Kidney tubule cell (primary cell): Measurements from ENCODE around the gene FOXP1.
"Not testable (repeated sequence)": the region's sequence is repeated elsewhere in the genome, so short reads cannot be mapped to it uniquely, and the experiment has no call there.

Source experiments
- DNase-seq: peaks from one replicate; pipeline ENCODE4 v3.0.0-alpha.2; 2018; ENCODE audit warnings: low spot score

Gene FOXP1

DNA sequence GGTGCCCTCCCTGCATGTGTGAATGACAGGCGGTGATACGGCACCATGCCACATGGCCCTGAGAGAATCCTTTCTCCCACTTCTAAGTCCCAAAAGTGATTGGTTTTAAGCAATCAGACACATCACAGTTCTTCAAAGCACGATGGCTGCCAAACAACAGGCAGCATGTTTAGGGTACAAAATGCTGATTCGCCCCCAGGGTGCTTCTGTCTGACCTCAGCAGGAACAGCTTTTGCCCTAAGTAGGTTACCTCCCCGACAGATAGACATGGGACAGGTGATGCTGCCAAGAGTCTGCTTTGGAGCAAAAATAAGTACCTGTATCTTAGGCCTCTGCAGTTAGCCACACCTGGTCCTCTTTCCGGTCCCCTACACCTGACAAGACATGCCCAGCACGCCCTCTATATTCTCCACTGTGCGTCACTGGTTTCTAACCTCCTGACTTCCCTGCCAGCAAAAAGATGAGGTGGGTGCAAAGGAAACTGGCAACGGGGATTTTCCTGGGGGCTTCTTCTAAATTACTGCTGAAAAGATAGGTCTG is 549.8 kb downstream of the FOXP1 start:
- no peak for DNase-seq

DNA sequence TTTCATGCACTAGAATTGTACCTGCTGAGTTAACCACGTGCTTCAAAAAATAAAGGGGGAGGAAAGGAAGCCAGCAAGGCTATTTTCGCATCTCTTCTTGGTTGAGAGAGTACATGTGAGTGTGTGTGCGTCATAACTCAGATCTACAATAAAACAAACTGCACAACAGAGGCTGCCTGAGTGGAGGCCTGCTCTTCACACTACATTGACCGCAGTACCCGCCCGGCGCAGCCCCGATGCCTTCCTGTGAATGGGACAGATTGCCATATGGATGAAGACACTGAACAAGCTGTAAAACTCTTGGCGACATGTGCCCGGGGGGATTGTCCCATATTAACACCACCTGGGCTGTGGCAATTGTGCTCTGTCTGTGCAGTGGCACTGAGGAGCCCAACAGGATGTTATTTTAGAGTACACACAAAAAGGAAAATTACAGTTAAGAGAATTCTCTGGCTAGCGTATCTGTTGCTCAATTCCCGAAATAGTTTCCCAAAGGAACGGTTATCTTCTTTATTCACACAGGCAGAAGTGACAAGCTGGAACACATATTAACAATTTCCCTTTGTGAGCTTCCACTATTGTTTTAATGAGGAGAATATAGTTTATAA is 551.5 kb downstream of the FOXP1 start:
- peak; percentile 35 for DNase-seq

DNA sequence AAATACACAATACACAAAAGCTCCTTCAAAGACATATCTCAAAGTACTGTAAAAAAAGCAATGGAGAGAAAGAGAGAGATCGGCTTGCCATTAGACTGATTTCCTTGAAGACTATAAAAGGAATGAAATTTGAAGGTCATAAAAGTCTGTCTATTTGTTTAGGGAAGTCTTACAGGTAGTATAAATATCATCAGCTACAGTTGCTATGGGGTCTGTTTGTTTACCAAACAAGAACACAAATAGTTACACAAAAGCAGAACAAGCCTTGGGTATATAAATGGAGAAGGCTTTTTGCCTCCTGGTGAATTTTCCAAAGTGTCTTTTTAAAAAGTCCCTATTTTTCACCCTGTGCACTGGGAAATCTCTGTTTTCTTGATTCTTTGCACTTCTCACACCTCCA is 552.3 kb downstream of the FOXP1 start:
- no peak for DNase-seq

DNA sequence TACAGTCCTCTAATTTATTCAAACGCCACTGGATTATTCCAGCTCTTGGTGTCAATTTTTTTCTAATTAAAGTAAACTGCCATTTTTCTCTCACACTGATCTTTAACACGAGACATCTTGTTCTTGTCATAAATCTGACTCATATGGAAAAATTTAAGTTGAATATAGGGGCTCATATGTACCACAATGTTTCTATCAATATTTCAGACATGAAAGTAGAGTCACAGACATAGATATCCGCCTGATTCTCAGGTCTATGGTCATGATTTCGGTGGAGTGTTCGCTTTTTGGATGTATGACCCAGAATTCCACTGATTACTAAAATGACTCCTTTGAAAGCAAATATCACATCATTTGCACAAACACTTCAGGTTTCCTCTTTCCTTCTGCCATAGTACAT is 552.8 kb downstream of the FOXP1 start:
- DNase-seq = no peak

DNA sequence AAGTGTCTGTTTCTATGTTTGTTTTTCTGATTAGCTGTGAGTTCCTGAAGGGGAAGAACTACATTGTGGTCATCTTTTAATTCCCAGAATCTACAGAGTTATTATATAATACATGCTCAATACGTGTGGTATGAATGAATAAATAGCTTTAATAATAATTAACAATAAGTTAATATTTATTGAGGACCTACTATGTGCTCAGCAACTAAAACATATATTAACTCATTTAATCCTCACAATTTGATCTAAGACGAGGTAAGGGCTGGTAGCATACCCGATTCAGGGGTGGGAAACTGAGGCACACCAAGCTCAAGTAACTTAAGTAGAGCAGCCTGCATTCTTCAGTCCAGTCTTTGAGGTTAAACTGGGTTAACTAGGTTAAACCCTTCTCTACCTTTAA is 553.8 kb downstream of the FOXP1 start:
- no peak for DNase-seq

DNA sequence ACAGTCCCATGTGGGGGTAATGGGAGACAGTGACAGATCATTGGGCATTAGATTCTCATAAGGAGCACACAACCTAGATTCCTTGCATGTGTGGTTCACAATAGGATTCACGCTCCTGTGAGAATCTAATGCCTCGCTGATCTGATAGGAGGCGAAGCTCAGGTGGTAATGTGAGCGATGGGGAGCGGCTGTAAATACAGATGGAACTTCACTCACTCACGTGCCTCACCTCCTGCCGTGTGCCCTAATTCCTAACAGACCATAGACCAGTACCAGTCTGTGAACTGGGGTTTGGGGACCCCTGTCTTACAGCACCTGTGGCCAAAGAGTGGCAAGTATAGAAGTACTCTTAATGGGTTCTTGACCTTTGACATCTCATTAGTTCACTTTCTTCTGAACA is 554.7 kb downstream of the FOXP1 start:
- DNase-seq = no peak

DNA sequence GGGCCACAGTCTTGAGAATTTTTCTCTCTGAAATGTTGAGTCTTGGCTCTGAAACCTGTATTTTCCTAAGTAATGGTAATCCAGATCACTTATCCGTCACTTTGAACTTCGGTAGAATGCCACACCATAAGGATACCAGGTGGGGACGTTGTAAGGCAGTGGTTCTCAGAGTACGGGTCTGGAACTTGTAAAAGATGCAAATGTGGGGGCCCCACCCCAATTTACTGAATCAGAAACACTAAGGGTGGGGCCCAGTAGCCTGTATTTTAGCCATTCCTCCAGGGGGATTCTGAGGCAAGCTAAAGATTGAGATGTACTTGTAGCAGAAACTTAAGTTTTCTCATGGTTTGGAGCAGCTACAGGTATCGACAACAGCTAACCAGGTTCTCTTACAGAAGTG is 555.3 kb downstream of the FOXP1 start:
- no peak for DNase-seq

DNA sequence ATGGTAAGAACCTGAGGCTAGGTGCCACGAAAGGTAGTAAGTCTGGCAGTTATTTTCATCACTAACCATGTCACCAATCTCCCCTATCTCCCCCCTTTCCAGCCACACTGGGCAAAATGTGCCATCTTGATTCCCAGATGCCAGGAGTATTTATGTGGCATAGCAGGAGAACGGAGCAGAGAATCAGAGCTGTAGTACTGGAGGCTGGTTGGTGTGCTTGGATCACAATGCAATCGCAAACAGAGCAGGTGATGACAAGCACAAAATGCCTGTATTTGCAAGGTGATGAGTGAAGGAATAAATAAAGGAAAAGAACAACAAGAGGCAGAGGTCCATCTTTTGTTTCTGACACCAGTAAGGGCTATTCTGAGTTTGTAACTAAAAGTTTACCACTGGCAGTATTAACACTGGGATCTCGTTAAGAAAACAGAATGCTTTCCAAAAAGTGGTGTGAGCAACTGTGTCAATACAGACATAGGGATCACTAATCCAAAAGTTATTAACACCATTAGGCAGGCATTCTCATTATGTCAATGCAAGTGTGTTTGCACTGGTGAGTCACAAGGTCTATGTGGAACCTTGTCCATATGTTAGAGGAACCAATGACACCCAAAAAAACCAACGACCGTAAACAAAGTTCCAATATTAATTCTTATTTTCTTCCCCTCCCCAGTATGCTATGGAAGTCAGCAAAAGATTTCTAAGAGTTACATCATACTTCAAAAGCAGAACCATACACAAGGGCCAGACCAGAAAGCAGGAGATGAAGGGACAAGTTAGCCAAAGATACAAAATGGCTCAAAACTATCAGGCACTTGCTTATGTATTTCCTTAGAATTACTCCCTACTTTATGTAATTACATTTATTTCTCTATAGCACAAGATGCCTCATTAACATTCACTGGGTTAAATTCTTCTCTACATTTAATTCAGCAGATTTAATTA is 556.6 kb downstream of the FOXP1 start:
- DNase-seq = peak; percentile 9

DNA sequence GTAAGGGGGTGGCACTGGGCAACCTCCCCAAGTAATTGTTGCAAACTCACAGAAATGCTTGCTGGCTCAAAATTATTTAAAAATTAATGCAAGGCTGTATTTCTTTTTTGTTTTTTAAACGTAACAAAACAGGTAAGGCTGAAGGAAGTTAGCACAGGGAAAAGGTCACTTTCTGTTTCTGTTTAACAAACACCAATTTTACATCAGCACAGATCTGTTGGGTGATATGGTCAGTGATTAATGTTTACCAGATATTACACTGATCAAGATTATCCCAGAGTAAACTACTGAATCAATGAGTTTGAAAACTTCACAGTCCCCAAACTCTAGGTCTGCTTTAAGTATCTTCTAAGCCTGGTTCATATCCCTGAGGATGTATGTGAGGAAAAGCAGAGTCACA is 558.0 kb downstream of the FOXP1 start:
- DNase-seq = no peak

DNA sequence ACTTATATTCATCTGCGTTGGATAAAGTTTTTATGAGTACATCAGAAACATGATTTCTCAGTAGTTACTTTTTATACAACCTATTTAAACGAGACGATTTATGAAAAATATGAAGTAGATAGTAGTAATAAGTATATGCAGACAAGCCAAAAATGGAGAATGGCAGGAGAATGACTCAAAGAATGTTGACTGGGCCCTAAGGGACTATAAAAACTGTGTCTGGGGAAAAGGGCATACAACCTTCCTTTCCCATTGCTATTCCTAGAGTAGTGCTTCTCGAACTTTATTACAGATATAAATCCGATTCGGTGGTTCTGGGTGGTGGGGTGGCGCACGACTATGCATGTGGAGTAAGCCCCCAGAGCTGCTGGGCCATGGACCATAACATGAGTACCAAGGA is 558.5 kb downstream of the FOXP1 start:
- no peak for DNase-seq

DNA sequence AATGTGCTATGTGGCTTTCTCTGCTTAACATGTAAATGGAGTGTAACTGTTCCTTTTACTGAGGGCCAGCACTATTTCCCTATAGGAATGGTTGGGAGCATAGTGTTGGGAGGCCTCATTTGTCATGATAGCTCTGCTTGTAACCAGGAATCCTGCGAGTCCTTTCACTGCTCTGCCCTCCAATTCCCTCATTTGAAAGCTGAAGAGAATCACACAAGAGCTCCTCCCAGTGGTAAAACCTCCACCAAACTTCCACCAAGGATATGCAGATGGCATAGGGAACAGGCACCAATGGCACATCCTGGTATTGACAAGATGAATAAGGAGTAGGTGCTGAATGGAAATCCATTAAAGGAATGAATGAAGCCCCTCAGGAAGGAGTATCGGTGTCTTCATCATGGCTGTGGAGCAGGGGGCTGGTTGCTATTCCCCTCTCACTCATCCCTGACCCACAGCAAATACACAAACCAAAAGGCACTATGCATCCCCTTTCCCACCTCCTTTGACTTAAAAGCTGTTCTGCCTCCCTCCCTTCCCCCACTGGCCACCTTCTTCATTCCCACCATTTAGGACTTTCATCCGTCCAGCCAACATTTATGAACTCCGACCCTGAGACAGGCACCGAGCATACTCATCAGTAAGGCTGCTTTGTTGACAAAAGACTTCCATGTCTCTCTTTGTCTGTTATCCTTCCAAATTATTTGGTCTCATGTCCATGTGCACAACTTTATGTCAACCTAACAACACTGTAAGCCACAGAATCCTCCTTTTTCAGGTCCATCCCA is 560.8 kb downstream of the FOXP1 start:
- peak; percentile 31 for DNase-seq

DNA sequence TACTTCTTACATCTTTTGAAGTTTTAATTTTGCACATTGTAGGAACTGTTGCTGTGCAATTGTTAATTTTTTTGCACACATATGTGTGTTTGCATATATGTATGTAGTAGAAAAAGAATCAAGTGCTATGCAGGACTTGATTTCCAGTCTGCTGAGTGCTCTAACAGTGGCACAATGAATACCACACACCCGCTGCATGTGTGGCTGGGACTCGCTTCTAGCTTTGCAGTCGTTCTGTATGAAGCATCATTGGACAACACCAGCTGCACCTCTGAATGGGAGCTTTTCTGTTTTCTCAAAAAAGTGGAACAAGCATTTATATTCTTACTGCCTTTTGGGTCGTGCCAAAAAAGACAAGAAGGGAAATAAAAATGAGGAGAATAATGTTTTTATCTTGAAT is 564.7 kb downstream of the FOXP1 start:
- no peak for DNase-seq

DNA sequence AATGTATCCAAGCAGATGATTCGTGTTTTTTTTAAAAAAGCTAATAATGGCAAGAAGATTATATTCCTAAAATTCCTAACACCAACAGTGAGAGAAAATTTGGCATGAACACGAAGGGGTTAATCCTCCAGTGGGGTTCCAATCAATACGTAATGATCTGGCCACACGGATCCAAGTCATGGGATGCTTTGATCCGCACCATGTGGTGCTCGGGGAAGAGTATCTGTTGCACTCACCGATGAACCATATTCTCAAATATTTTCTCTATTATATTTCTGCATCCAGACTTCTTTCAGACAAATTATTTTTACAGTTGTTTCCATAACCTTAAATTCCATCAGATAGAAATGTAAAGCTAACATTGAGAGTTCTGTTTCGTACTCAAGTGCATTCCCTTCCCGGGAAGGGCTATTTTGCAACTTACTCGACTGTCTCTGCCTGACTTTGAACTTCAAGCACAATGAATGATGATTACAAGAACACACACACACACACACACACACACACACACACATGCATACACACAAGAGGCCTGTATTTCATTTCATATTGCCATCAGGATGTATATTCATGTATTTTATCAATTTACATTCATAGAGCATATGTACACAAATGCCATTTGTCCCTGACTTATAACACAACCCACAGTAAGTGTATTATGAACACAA is 567.2 kb downstream of the FOXP1 start:
- DNase-seq = no peak

DNA sequence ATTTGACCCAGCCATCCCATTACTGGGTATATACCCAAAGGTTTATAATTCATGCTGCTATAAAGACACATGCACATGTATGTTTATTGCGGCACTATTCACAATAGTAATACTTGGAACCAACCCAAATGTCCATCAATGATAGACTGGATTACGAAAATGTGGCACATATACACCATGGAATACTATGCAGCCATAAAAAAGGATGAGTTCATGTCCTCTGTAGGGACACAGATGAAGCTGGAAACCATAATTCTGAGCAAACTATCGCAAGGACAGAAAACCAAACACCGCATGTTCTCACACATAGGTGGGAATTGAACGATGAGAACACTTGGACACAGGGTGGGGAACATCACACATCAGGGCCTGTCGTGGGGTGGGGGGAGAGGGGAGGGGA is 568.9 kb downstream of the FOXP1 start:
- not testable (repeated sequence) for DNase-seq

DNA sequence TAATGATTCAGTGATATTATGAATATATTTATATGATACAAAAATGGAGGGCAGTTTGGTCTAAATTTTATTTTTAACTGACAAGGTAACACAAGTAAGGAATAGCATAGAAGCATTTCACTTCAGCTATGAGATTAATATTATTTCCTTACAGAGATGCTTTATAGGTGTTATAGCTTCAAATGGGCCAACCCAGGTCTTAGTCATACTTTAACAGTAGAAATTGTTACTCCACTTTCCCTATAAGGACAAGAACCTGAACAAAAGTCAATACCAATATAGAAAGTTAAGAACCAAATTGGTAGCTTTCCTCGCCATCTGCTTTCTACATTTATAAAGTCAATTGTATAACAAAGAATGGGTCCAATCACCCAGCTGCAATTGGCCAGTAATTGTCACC is 570.6 kb downstream of the FOXP1 start:
- no peak for DNase-seq

DNA sequence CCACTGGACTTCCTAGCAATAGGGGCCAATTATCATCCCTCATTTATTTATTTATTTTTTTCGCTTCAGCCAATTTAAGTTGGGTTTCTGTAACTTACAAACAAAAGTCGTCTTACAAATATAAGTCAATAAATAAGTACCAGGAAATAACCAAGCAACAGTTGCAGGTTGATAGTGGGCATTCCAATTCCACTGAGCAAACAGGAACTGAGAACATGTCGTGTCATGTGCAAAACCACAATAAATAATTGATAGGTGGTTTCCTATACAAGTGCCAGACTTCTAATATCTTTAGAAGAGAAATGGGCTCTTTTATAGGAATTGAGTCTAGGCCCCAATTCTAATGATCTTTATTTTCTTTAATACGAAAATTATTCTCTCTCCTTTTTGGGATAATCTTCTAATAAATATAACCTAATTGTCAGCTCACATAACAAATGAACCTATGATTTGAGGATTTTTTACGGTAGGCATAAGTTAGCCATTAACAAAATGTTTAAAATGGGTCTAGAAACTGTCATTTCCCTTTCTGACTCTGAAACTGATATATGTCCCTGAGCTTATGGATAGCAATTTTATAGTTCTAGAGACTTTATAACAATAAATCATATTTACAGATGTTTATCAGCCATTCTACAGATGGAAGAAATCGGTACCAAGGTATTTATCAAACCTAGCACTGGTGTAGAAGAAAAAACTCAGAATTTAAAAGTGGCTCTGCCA is 571.8 kb downstream of the FOXP1 start:
- peak; percentile 84 for DNase-seq

DNA sequence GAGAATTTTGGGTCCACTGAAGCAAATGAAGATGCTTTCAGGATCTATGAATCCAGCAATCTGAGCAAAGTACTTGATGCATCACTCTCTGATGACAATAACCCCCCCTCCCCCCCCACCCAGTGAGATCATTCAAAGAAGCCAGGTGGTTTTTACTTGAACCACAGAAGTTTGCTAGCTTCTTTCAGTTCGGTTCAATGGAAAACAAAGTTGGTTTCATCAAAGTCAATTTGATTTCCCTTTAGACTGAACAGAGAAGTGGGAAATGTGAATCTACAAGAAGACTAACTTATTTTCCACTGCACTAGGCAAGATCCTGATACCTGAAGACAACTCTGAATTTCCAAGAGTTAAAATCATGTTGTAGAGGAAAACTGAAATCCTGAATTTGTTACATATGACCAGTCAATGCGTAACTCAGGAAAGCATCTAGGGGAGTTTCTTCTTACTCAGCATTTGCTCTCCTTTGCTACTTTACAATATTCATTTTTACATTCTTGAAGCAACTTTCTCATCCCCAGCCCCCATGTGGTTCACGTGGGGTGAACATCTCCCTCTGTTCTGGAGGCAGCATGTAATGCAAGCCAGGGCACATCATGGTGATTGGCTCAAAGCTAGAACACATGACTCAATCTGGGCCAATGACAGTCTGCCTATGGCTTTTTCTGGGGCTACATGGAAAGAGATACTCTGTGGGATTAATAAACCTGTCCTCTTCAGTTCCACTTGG is 572.6 kb downstream of the FOXP1 start:
- DNase-seq = peak; percentile 66

DNA sequence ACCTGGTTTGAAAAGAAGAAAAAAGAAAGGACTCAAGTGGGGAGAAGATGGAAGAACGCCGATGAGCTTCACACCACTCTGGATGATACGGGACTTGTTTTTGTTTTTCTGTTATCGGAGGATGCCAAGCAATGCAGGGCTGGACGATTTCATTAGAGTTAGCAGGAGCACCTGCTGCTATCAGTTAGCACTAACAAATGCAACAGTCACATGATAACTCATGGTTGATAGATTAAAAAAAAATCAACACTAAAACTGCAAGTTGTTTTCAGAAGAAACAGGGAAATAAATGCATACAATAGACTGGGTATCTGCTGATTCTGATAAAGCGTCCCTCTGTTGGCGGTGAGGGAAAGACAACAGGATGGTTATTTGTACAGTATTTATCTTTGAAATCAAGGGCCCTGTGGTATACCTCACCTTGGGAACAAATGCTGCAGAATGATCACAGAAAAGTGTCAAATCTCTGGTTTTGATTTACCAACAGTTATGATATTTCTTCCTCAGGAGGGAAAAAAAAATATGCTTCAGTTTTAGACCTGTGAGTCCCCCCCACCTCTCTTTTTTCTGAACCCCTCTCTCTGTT is 575.1 kb downstream of the FOXP1 start:
- DNase-seq = no peak

DNA sequence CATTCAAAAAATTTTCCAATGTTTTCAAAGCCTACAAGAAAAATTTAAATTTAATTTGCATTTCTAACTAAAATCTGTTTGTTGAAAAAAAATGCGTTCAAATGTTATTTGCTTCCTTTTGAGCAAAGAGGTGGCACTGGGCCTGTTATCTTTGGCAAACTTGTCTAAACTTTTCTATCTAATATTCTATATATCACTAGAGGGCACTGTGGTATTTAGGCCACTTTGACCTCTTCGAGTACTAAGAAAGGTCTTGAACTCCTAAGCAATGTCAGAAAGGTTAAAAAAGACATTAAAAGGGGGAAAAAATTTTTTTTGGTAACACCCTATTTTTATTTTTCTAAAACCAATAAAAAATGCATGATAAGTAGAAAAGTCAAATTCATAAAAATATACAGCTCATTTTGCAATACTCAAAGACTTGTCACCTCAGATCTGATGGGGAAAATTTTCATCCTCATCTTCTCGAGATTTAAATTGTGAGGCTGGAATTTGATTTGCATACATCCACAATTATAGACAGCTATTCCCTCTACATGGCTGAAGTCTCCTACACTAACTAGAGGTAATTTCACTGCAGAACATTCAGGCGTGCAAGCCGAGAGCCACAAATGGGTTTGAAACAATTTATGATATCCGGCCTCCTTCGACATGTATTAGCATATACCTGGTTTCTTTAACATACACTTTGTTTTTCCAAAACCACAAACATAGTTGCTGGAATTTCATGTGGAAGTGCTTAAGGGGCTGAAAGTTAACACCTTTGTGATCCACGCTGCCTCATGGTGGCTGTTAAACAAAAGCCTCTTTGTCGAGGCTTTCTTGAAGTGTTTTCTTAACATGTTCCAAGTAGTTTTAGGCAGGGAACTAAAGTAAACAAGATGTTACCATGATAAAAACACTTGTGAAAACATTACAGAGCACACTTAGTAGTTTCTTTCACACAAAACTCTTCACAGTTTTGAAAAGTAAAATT is 576.4 kb downstream of the FOXP1 start:
- DNase-seq = peak; percentile 43
